ENCODE results near the gene WNT1. TPM values are rescaled to one million over a fixed set of nuclear protein-coding genes. Genes with fewer than 3 reads are reported as not detected.

Gene WNT1
- total RNA-seq, 4 donors from 2014 or later, result not detected

- WGBS, result 96% methylated on average over 18 of the region's 19 CpGs
- no peaks in the 10 kb centered on the region for H3K27me3 ChIP-seq
- no peak overlapping the region for H3K27ac ChIP-seq
- TF ChIP-seq POLR2A (IDR thresholded peaks at IDR 0.05), result no peak
- TF ChIP-seq CTCF (IDR thresholded peaks at IDR 0.05), result no peak
- no peak for TF ChIP-seq POLR2AphosphoS5 (IDR thresholded peaks at IDR 0.05)
- TF ChIP-seq EP300 (IDR thresholded peaks at IDR 0.05), result no peak
- no peak overlapping the region for H3K4me3 ChIP-seq
- no peaks in the 10 kb centered on the region for H3K4me1 ChIP-seq
- peak; percentile 56 to 62 for DNase-seq (ENCODE audit: low spot score in 2 of 2)
- H3K9me3 ChIP-seq, result no peaks in the 10 kb centered on the region
- peaks cover 87% of the 10 kb centered on the region for H3K36me3 ChIP-seq
These were observed 52.8 kb downstream of the WNT1 start for GRCh38 chr12:49030714-49031572.

- TF ChIP-seq POLR2A (IDR thresholded peaks at IDR 0.05) (no peak), CTCF (IDR thresholded peaks at IDR 0.05) (no peak), EP300 (IDR thresholded peaks at IDR 0.05) (no peak), POLR2AphosphoS5 (IDR thresholded peaks at IDR 0.05) (no peak)
- 89% methylated on average over 5 of the region's 8 CpGs for WGBS
- H3K27me3 ChIP-seq, result no peaks in the 10 kb centered on the region
- H3K9me3 ChIP-seq, result no peaks in the 10 kb centered on the region
- H3K36me3 ChIP-seq, result peaks cover 83% of the 10 kb centered on the region
- no peak overlapping the region for H3K4me3 ChIP-seq
- no peak overlapping the region for H3K27ac ChIP-seq
- H3K4me1 ChIP-seq, result no peaks in the 10 kb centered on the region
- peak; percentile 52 to 64 for DNase-seq (ENCODE audit: low spot score in 2 of 2)
These were observed 53.5 kb downstream of the WNT1 start for GRCh38 chr12:49031573-49032161.

Other genes starting within 250 kb of the WNT1 start
- 10 to 100 TPM; 11.2 to 48.4 (median 19.0) TPM for gene ADCY6, start 189.2 kb upstream of the WNT1 start, total RNA-seq
- 10 to 100 TPM; 12.3 to 27.8 (median 17.3) TPM for gene CACNB3, start 159.8 kb upstream of the WNT1 start, total RNA-seq
- 100 to 1,000 TPM in 1 of 4 donors, 10 to 100 TPM in 3; 55.0 to 125 (median 62.2) TPM for gene DDX23, start 126.2 kb upstream of the WNT1 start, total RNA-seq
- 1 to 10 TPM in 1 of 4 donors, under 1 TPM in 2, not detected in 1; 0.40 to 1.1 (median 0.65) TPM for gene RND1, start 112.5 kb upstream of the WNT1 start, total RNA-seq
- 10 to 100 TPM in 3 of 4 donors, 1 to 10 TPM in 1; 8.9 to 18.9 (median 15.3) TPM for gene FKBP11, start 52.8 kb upstream of the WNT1 start, total RNA-seq
- gene ARF3, start 20.8 kb upstream of the WNT1 start, total RNA-seq, result 10 to 100 TPM; 78.3 to 98.7 (median 87.7) TPM
- 1 to 10 TPM in 2 of 4 donors, under 1 TPM in 2; 0.64 to 4.3 (median 1.4) TPM for gene WNT10B, start 6.6 kb upstream of the WNT1 start, total RNA-seq
- gene DDN, start 21.1 kb downstream of the WNT1 start, total RNA-seq, result under 1 TPM in 3 of 4 donors, not detected in 1; 0.23 to 0.45 (median 0.24) TPM
- gene PRKAG1, start 40.5 kb downstream of the WNT1 start, total RNA-seq, result 10 to 100 TPM; 40.0 to 61.4 (median 49.6) TPM
- 100 to 1,000 TPM in 2 of 4 donors, 10 to 100 TPM in 2; 88.1 to 121 (median 104) TPM for gene KMT2D, start 82.5 kb downstream of the WNT1 start, total RNA-seq
- 1 to 10 TPM; 1.1 to 3.6 (median 1.6) TPM for gene RHEBL1, start 91.7 kb downstream of the WNT1 start, total RNA-seq
- gene DHH, start 116.5 kb downstream of the WNT1 start, total RNA-seq, result under 1 TPM; 0.15 to 0.47 (median 0.42) TPM
- gene LMBR1L, start 132.5 kb downstream of the WNT1 start, total RNA-seq, result 100 to 1,000 TPM in 1 of 4 donors, 10 to 100 TPM in 3; 25.3 to 152 (median 62.3) TPM
- 100 to 1,000 TPM; 240 to 523 (median 441) TPM for gene TUBA1B, start 153.1 kb downstream of the WNT1 start, total RNA-seq
- 100 to 1,000 TPM in 3 of 4 donors, 10 to 100 TPM in 1; 70.0 to 251 (median 181) TPM for gene TUBA1A, start 210.8 kb downstream of the WNT1 start, total RNA-seq